ENCODE results near the gene SPACA7. TPM values are rescaled to one million over a fixed set of nuclear protein-coding genes. Genes with fewer than 3 reads are reported as not detected.

Gene SPACA7
- total RNA-seq, 2 experiments from 2014 or later = not detected

- TF ChIP-seq, protein P1, sequence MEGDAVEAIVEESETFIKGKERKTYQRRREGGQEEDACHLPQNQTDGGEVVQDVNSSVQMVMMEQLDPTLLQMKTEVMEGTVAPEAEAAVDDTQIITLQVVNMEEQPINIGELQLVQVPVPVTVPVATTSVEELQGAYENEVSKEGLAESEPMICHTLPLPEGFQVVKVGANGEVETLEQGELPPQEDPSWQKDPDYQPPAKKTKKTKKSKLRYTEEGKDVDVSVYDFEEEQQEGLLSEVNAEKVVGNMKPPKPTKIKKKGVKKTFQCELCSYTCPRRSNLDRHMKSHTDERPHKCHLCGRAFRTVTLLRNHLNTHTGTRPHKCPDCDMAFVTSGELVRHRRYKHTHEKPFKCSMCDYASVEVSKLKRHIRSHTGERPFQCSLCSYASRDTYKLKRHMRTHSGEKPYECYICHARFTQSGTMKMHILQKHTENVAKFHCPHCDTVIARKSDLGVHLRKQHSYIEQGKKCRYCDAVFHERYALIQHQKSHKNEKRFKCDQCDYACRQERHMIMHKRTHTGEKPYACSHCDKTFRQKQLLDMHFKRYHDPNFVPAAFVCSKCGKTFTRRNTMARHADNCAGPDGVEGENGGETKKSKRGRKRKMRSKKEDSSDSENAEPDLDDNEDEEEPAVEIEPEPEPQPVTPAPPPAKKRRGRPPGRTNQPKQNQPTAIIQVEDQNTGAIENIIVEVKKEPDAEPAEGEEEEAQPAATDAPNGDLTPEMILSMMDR (IDR thresholded peaks at IDR 0.05) = no peak
- no peak for ATAC-seq (ENCODE audit: poor library complexity)
- no peak overlapping the region for H3K27ac Mint-ChIP-seq
- H3K27me3 Mint-ChIP-seq = peaks cover 11% of the 10 kb centered on the region
- Histone ChIP-seq H3K36me3 (ENCODE audit: insufficient read depth, low read length) (no peaks in the 10 kb centered on the region), H3K4me3 (ENCODE audit: low read length) (no peak overlapping the region), H3K27me3 (ENCODE audit: control insufficient read depth in 1 of 2, insufficient read depth in 2 of 2, low read length in 2 of 2) (no peaks in the 10 kb centered on the region), H3K9me3 (ENCODE audit: control insufficient read depth in 1 of 2, insufficient read depth in 1 of 2, low read length in 2 of 2) (peaks cover 0 to 43% of the 10 kb centered on the region in 2 experiments), H3K4me1 (ENCODE audit: insufficient read depth, low read length) (no peaks in the 10 kb centered on the region), H3K27ac (ENCODE audit: low read depth in 1 of 2, low read length in 2 of 2) (no peak overlapping the region)
- no peaks in the 10 kb centered on the region for H3K9me3 Mint-ChIP-seq
- no peaks in the 10 kb centered on the region for H3K36me3 Mint-ChIP-seq (ENCODE audit: low read depth)
- intact Hi-C loops (cut with DNase I, micrococcal nuclease) = no loop called here
- no peak overlapping the region for H3K4me3 Mint-ChIP-seq
- no peaks in the 10 kb centered on the region for H3K4me1 Mint-ChIP-seq (ENCODE audit: low read depth)
- CTCF ChIA-PET = no interaction called here
- POLR2A ChIA-PET = no interaction called here
- DNase-seq = no peak
Measured at GRCh38 chr13:112453207-112453829, 77.2 kb downstream of the SPACA7 start.

- no peaks in the 10 kb centered on the region for H3K27me3 ChIP-seq (ENCODE audit: control insufficient read depth in 1 of 2, insufficient read depth in 2 of 2, low read length in 2 of 2)
- H3K4me1 ChIP-seq (ENCODE audit: insufficient read depth, low read length) = no peaks in the 10 kb centered on the region
- H3K9me3 ChIP-seq (ENCODE audit: control insufficient read depth in 1 of 2, insufficient read depth in 1 of 2, low read length in 2 of 2) = peaks cover 0 to 43% of the 10 kb centered on the region in 2 experiments
- H3K36me3 ChIP-seq (ENCODE audit: insufficient read depth, low read length) = no peaks in the 10 kb centered on the region
- intact Hi-C loops (cut with DNase I, micrococcal nuclease) = no loop called here
- no peaks in the 10 kb centered on the region for H3K9me3 Mint-ChIP-seq
- H3K27ac Mint-ChIP-seq = no peak overlapping the region
- CTCF ChIA-PET = no interaction called here
- H3K4me3 ChIP-seq (ENCODE audit: low read length) = no peak overlapping the region
- no peak for ATAC-seq (ENCODE audit: poor library complexity)
- POLR2A ChIA-PET = no interaction called here
- DNase-seq = no peak
- no peak overlapping the region for H3K27ac ChIP-seq (ENCODE audit: low read depth in 1 of 2, low read length in 2 of 2)
- no peak overlapping the region for H3K4me3 Mint-ChIP-seq
- H3K27me3 Mint-ChIP-seq = peaks cover 11% of the 10 kb centered on the region
- TF ChIP-seq, protein P1 (IDR thresholded peaks at IDR 0.05) = no peak
- no peaks in the 10 kb centered on the region for H3K36me3 Mint-ChIP-seq (ENCODE audit: low read depth)
- no peaks in the 10 kb centered on the region for H3K4me1 Mint-ChIP-seq (ENCODE audit: low read depth)
Measured at GRCh38 chr13:112453874-112454647, 77.9 kb downstream of the SPACA7 start.

DNA sequence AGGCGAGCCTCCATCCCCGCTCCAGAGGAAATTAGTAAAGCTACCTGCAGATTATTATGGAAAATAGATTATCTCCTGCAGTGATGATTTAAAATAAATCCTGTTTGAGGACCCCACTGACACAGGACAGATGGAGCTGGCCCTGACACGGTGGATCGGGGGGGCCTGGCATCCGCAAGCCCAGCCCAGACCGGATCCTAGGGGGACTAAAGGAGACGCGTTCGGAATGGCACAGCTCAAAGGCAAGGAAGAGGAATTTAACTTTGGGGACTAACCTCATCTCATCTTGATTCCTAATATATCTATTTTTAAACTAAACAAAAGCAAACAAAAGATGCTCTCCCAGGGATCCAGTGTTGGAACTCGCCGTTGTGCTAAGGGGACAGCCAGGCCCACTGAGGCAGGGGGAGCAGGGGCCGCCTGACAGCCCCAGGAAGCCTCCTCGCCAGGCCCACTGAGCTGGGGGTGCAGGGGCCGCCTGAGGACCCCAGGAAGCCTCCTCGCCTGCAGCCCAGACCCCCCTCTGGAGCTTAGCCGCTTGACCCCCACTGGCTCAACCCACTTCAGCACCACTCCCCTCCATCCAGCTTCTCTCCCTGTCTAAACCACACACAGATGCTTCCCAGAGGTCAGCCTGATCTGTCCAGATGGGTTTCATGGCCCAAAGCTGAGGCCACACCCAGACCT lies 78.6 kb downstream of the SPACA7 start:
- no peak for DNase-seq
- TF ChIP-seq, protein P1 (IDR thresholded peaks at IDR 0.05) = no peak
- Mint-ChIP-seq H3K9me3 (peaks cover 6% of the 10 kb centered on the region), H3K27me3 (peaks cover 11% of the 10 kb centered on the region), H3K36me3 (ENCODE audit: low read depth) (no peaks in the 10 kb centered on the region), H3K4me3 (no peak overlapping the region), H3K27ac (no peak overlapping the region), H3K4me1 (ENCODE audit: low read depth) (no peaks in the 10 kb centered on the region)
- Histone ChIP-seq H3K27ac (ENCODE audit: low read depth in 1 of 2, low read length in 2 of 2) (no peak overlapping the region), H3K4me3 (ENCODE audit: low read length) (no peak overlapping the region), H3K27me3 (ENCODE audit: control insufficient read depth in 1 of 2, insufficient read depth in 2 of 2, low read length in 2 of 2) (no peaks in the 10 kb centered on the region), H3K9me3 (ENCODE audit: control insufficient read depth in 1 of 2, insufficient read depth in 1 of 2, low read length in 2 of 2) (peaks cover 0 to 43% of the 10 kb centered on the region in 2 experiments), H3K4me1 (ENCODE audit: insufficient read depth, low read length) (no peaks in the 10 kb centered on the region), H3K36me3 (ENCODE audit: insufficient read depth, low read length) (no peaks in the 10 kb centered on the region)
- intact Hi-C loops (cut with DNase I, micrococcal nuclease) = no loop called here
- ChIA-PET POLR2A (no interaction called here), CTCF (no interaction called here)
- ATAC-seq (ENCODE audit: poor library complexity) = no peak
